ENCODE measurements around the gene YY1.
"Not testable (repeated sequence)": the region's sequence is repeated elsewhere in the genome, so short reads cannot be mapped to it uniquely, and the experiment has no call there.

Gene YY1

GRCh38 chr14:100246809-100247428, 8.0 kb downstream of the YY1 start:
- DNase-seq, result peak; percentile 38

GRCh38 chr14:100250732-100251465, 12.0 kb downstream of the YY1 start:
- no peak for DNase-seq

- no peak for DNase-seq
Measured at GRCh38 chr14:100252684-100253083, 13.7 kb downstream of the YY1 start.

GRCh38 chr14:100256339-100256895, 17.5 kb downstream of the YY1 start:
- DNase-seq, result no peak

- DNase-seq, result no peak
Measured at GRCh38 chr14:100261621-100262020, 22.7 kb downstream of the YY1 start.

- DNase-seq, result no peak
Measured at GRCh38 chr14:100262545-100262944, 23.6 kb downstream of the YY1 start.

GRCh38 chr14:100263141-100263540, 24.2 kb downstream of the YY1 start:
- no peak for DNase-seq

GRCh38 chr14:100267990-100268389, 29.0 kb downstream of the YY1 start:
- DNase-seq, result no peak

- no peak for DNase-seq
Measured at GRCh38 chr14:100268591-100269207, 29.8 kb downstream of the YY1 start.

- DNase-seq, result no peak
Measured at GRCh38 chr14:100271247-100271939, 32.4 kb downstream of the YY1 start.

- DNase-seq, result no peak
Measured at GRCh38 chr14:100274250-100274649, 35.3 kb downstream of the YY1 start.

GRCh38 chr14:100275214-100275613, 36.3 kb downstream of the YY1 start:
- no peak for DNase-seq

GRCh38 chr14:100278702-100279101, 39.8 kb downstream of the YY1 start:
- peak; percentile 9 for DNase-seq

- DNase-seq, result no peak
Measured at GRCh38 chr14:100279133-100279532, 40.2 kb downstream of the YY1 start.

GRCh38 chr14:100279563-100279962, 40.6 kb downstream of the YY1 start:
- DNase-seq, result no peak

- no peak for DNase-seq
Measured at GRCh38 chr14:100281286-100282082, 42.5 kb downstream of the YY1 start.

GRCh38 chr14:100282083-100282350, 43.1 kb downstream of the YY1 start:
- DNase-seq, result no peak

GRCh38 chr14:100282766-100283419, 43.9 kb downstream of the YY1 start:
- DNase-seq, result no peak

- not testable (repeated sequence) for DNase-seq
Measured at GRCh38 chr14:100283436-100283835, 44.5 kb downstream of the YY1 start.

- DNase-seq, result no peak
Measured at GRCh38 chr14:100283984-100284881, 45.3 kb downstream of the YY1 start.

All from midbrain (tissue), 1 donor.